ENCODE results near the gene ADGRF1.

Gene ADGRF1

DNA sequence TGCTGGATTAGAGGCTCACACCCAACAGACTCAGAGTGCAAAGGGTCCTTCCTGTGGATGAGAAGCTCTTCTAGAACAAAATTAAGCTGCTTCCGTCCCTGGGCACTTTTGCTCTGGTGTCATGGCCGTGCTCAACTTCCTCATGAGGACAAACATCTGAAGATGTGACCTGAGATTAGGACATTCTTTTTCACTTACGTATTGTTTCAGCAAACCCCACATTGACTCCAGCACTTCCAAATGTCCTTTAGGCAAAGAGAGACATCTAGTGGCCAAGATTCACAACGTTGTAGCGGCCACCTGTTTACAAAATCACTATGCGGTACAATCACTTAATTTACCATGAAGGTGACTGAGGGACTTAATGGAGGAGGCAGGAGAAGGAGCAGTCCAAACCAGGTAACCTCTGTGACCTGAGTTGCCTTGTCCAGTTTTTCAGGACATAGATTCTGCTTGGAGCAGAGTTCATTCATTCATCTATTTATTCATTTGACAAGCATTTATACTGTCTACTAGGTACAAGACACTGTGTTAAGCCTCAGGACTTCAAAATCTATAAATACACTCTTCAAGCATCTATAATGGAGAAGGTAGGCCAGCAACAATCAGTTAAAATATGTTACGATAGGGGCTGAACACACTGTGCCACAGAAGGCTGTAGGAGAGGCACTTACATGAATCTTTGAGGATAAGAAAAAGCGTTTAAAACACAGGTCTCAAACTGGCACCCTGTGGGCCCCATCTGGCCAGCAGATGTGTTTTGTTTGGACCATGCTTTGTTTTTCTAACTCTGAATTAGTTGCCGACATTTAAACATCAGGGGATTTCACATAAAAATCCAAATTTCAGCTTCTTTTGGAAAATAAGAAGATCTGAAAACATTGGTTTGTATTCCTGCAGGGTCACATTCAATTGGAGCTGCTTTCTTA is 5.6 kb upstream of the ADGRF1 start:
- DNase-seq (ENCODE audit: insufficient read length, low spot score) = no peak
- TF ChIP-seq, protein P1, sequence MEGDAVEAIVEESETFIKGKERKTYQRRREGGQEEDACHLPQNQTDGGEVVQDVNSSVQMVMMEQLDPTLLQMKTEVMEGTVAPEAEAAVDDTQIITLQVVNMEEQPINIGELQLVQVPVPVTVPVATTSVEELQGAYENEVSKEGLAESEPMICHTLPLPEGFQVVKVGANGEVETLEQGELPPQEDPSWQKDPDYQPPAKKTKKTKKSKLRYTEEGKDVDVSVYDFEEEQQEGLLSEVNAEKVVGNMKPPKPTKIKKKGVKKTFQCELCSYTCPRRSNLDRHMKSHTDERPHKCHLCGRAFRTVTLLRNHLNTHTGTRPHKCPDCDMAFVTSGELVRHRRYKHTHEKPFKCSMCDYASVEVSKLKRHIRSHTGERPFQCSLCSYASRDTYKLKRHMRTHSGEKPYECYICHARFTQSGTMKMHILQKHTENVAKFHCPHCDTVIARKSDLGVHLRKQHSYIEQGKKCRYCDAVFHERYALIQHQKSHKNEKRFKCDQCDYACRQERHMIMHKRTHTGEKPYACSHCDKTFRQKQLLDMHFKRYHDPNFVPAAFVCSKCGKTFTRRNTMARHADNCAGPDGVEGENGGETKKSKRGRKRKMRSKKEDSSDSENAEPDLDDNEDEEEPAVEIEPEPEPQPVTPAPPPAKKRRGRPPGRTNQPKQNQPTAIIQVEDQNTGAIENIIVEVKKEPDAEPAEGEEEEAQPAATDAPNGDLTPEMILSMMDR (IDR thresholded peaks at IDR 0.05; ENCODE audit: insufficient read depth, missing control alignments) = peak; percentile 97
- peak; percentile 75 for FAIRE-seq

DNA sequence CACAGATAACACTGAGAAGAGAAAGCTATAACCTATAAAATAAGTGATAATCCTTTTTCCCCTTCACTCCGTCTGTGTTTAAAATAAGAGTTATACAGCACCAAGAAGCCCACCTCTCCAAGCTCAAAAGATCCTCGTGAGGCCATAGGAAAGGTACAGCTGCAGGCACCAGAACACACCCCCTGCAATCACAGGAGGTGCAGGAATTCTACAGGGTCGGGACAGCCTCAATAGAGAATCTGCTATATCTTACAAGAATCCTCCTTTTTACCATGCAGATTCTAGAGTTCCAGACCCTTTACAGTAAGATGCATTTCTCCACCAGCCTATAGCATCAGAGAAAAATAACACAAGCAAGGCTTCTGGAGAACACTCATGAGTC is 5.0 kb upstream of the ADGRF1 start:
- TF ChIP-seq, protein P1 (IDR thresholded peaks at IDR 0.05; ENCODE audit: insufficient read depth, missing control alignments) = no peak
- FAIRE-seq (no peak), DNase-seq (ENCODE audit: insufficient read length, low spot score) (no peak)

DNA sequence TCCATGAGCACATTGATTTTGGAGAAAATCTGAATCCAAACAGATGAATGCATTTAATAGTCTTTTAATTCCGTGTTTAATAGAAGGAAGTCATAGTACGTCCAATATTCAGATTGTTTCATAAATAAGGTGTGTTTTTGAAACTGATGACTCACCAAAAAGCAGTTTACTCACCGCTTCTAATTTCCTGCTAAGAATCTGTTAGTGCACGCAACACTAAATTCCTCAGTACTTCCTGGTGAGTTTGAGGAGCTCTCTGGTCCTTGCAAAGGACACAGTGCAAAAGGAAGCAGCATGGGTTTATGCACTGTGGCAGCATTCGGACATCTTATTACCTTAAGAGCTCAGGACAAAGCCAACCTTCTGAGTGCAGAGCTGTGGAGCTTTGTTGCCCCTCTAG is 2.3 kb upstream of the ADGRF1 start:
- DNase-seq (ENCODE audit: insufficient read length, low spot score) (no peak), FAIRE-seq (no peak)
- TF ChIP-seq, protein P1 (IDR thresholded peaks at IDR 0.05; ENCODE audit: insufficient read depth, missing control alignments) = no peak

DNA sequence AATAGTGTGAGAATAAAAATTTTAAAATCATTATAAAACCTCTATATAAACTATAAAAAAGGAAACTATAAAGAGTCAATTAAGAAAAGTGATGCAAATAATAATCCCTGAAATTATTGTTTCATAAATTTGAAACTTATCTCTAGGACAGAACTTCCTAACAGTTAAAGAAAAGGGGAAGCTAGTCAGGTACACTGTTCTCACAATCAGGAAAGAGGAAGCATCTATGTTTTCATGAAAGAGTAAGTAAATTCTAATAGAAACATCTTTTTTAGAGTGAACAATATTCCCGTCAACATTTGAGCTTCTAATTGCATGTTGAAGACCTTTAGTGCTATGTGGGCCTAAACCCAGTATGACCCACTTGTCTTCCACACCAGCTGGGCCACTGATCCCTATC is 1.2 kb upstream of the ADGRF1 start:
- DNase-seq (ENCODE audit: insufficient read length, low spot score) = no peak
- TF ChIP-seq, protein P1 (IDR thresholded peaks at IDR 0.05; ENCODE audit: insufficient read depth, missing control alignments) = no peak

DNA sequence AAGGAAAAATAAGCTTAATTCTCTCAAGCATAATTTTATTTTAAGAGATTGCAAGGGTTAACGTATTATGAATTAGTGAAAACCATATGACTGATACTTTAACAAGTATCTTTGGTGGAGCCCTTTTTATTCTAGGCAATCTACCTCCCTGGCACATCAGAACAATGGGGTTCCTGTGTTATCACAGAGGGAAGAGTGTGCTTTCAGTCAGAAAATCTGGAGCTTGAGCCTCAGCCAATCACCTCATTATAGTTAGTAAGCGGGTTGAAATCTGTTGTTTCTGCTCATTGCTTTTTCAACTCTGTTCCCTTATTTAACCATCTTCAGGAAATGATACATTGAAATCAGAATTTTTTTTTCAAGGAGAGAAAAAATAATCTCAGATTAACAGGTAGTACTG is 391 bp downstream of the ADGRF1 start:
- FAIRE-seq = no peak
- DNase-seq (ENCODE audit: insufficient read length, low spot score) = no peak
- TF ChIP-seq, protein P1 (IDR thresholded peaks at IDR 0.05; ENCODE audit: insufficient read depth, missing control alignments) = no peak

More for the DNA sequence above, 1.2 kb upstream of the ADGRF1 start:
- FAIRE-seq = no peak

DNA sequence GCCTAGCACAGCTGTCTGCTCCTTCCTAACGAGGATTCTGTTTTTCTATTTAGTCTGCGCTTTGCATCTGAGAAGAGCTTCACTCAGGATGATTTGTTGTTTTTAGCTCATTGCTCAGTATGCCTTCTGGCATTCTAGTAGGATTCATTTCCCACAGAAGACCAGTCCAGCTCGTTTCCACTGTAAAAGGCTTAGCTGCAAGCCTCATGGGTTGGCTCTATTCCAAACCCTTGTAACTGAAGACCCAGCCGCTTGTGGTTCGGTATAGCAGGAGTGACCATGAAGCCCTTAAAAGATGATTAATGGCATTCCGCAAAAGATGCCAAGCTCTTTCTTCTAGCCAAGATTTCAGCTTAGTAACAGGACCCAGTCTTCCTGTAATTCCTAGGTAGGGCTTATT is 7.2 kb downstream of the ADGRF1 start:
- FAIRE-seq = no peak
- TF ChIP-seq, protein P1 (IDR thresholded peaks at IDR 0.05; ENCODE audit: insufficient read depth, missing control alignments) = no peak
- no peak for DNase-seq (ENCODE audit: insufficient read length, low spot score)

DNA sequence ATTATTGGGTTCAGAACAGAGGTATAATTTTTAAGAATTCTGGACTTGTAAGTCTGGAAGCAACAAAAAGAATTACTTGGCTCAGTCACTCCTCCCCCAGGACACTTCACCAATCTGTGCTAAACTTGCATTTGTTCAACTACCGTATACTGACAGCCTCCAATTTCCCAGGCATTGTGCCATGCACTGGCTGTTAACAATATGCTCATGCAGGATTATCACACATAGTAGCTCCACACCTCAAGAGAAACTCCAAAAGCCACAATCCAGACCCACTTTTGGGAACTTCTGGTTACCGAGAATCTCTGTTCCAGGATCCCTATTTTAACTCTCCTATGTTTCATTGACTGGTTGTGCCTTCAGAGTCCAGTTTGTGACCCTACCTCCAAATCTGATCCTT is 7.7 kb downstream of the ADGRF1 start:
- DNase-seq (ENCODE audit: insufficient read length, low spot score) (no peak), FAIRE-seq (no peak)
- TF ChIP-seq, protein P1 (IDR thresholded peaks at IDR 0.05; ENCODE audit: insufficient read depth, missing control alignments) = no peak
